H9 (cell line): ENCODE measurements around the gene WFDC5. TPM values are rescaled to one million over a fixed set of nuclear protein-coding genes. Genes with fewer than 3 reads are reported as not detected.

Source experiments
- DNase-seq: peaks from one replicate; pipeline ENCODE4 v3.0.0-alpha.2; 2017
- H2AFZ ChIP-seq: one replicate; pipeline ENCODE4 v1.6.1; 2013; ENCODE audit warnings: mild to moderate bottlenecking, low read length, control low read depth, moderate library complexity
- H2AK5ac ChIP-seq: 2 replicates; pipeline ENCODE4 v1.6.1; 2013; ENCODE audit warnings: low read length, control low read depth, mixed read lengths; ENCODE audit not compliant: insufficient read length
- H2BK120ac ChIP-seq: one replicate; pipeline ENCODE4 v1.6.1; 2013; ENCODE audit warnings: low read depth, mild to moderate bottlenecking, low read length, control low read depth, inconsistent platforms; ENCODE audit not compliant: poor library complexity, severe bottlenecking
- H2BK12ac ChIP-seq: 2 replicates; pipeline ENCODE4 v1.6.1; 2013; ENCODE audit warnings: low read length, control low read depth, mixed read lengths, low read depth; ENCODE audit not compliant: insufficient read length
- H2BK15ac ChIP-seq: 2 replicates; pipeline ENCODE4 v1.6.1; 2013; ENCODE audit warnings: low read depth, low read length, control low read depth
- H2BK20ac ChIP-seq: one replicate; pipeline ENCODE4 v1.6.1; 2013; ENCODE audit warnings: low read depth, mild to moderate bottlenecking, low read length, control low read depth, inconsistent platforms; ENCODE audit not compliant: poor library complexity, severe bottlenecking
- H2BK5ac ChIP-seq: 2 replicates; pipeline ENCODE4 v1.6.1; 2013; ENCODE audit warnings: low read length, control low read depth, mixed read lengths; ENCODE audit not compliant: insufficient read length
- H3K14ac ChIP-seq: 2 replicates; pipeline ENCODE4 v1.6.1; 2013; ENCODE audit warnings: low read length, control low read depth; ENCODE audit not compliant: insufficient read depth
- H3K18ac ChIP-seq: 2 replicates; pipeline ENCODE4 v1.6.1; 2013; ENCODE audit warnings: low read depth, mild to moderate bottlenecking, mixed read lengths, low read length, control low read depth; ENCODE audit not compliant: insufficient read length
- H3K23ac ChIP-seq: 2 replicates; pipeline ENCODE4 v1.6.1; 2013; ENCODE audit warnings: low read length, control low read depth, mixed read lengths, low read depth; ENCODE audit not compliant: insufficient read length
- H3K23me2 ChIP-seq: 2 replicates; pipeline ENCODE4 v1.6.1; 2013; ENCODE audit warnings: low read depth, mild to moderate bottlenecking, mixed read lengths, low read length, control low read depth; ENCODE audit not compliant: insufficient read length, poor library complexity, severe bottlenecking
- H3K27ac ChIP-seq: 2 replicates; pipeline ENCODE4 v1.5.1; 2013; ENCODE audit warnings: low read length, control low read depth, mixed read lengths, low read depth; ENCODE audit not compliant: insufficient read length
- H3K27me3 ChIP-seq: 2 replicates; pipeline ENCODE4 v1.6.1; 2013; ENCODE audit warnings: low read length, control low read depth, inconsistent platforms; ENCODE audit not compliant: insufficient read depth
- H3K4ac ChIP-seq: 2 replicates; pipeline ENCODE4 v1.6.1; 2013; ENCODE audit warnings: low read depth, mild to moderate bottlenecking, control low read depth, inconsistent platforms, low read length, moderate library complexity
- H3K4me1 ChIP-seq: 2 replicates; pipeline ENCODE4 v1.6.1; 2013; ENCODE audit warnings: low read length, control low read depth, inconsistent platforms; ENCODE audit not compliant: insufficient read depth
- H3K4me2 ChIP-seq: 2 replicates; pipeline ENCODE4 v1.6.1; 2013; ENCODE audit warnings: low read length, control low read depth, mixed read lengths; ENCODE audit not compliant: insufficient read length, insufficient read depth
- H3K56ac ChIP-seq: 2 replicates; pipeline ENCODE4 v1.6.1; 2013; ENCODE audit warnings: low read depth, mild to moderate bottlenecking, mixed read lengths, low read length, control low read depth; ENCODE audit not compliant: insufficient read length
- H3K79me1 ChIP-seq: 2 replicates; pipeline ENCODE4 v1.6.1; 2013; ENCODE audit warnings: low read depth, mild to moderate bottlenecking, moderate library complexity, low read length, control low read depth, inconsistent platforms; ENCODE audit not compliant: insufficient read depth, poor library complexity, severe bottlenecking
- H3K79me2 ChIP-seq: 2 replicates; pipeline ENCODE4 v1.6.1; 2013; ENCODE audit warnings: low read length, control low read depth, inconsistent platforms; ENCODE audit not compliant: insufficient read depth
- H3K9ac ChIP-seq: 2 replicates; pipeline ENCODE4 v1.6.1; 2013; ENCODE audit warnings: low read length, control low read depth, mixed read lengths; ENCODE audit not compliant: insufficient read length; ENCODE audit errors: extremely low read depth
- H3K9me3 ChIP-seq: one replicate; pipeline ENCODE4 v1.6.1; 2013; ENCODE audit warnings: low read depth, low read length, inconsistent platforms; ENCODE audit not compliant: control insufficient read depth
- H3T11ph ChIP-seq: one replicate; pipeline ENCODE4 v1.6.1; 2013; ENCODE audit warnings: mild to moderate bottlenecking, low read length, control low read depth, inconsistent platforms
- H4K20me1 ChIP-seq: one replicate; pipeline ENCODE4 v1.6.1; 2013; ENCODE audit not compliant: control insufficient read depth, insufficient read length, insufficient read depth
- H4K5ac ChIP-seq: 2 replicates; pipeline ENCODE4 v1.6.1; 2013; ENCODE audit warnings: low read depth, mild to moderate bottlenecking, mixed read lengths, low read length, control low read depth; ENCODE audit not compliant: insufficient read length
- H4K8ac ChIP-seq: replicated peaks from 2 replicates; pipeline ENCODE4 v1.6.1; 2013; ENCODE audit warnings: low read length, control low read depth, mixed read lengths, low read depth; ENCODE audit not compliant: insufficient read length
- H4K91ac ChIP-seq: 2 replicates; pipeline ENCODE4 v1.6.1; 2013; ENCODE audit warnings: low read depth, mild to moderate bottlenecking, moderate library complexity, mixed read lengths, low read length, control low read depth; ENCODE audit not compliant: insufficient read length
- H3K27ac Mint-ChIP-seq, 3 experiments: 2 replicates in 2 of 3; 3 replicates in 1 of 3; pipeline ENCODE4 v1.8.0; 2020 to 2021; ENCODE audit warnings: mixed read lengths in 3 of 3, mild to moderate bottlenecking in 1 of 3, moderate library complexity in 1 of 3
- H3K27me3 Mint-ChIP-seq: 2 replicates; pipeline ENCODE4 v1.8.0; 2021; ENCODE audit warnings: low read depth, mild to moderate bottlenecking, moderate library complexity, mixed read lengths
- H3K36me3 Mint-ChIP-seq, 3 experiments: 2 replicates in 2 of 3; 3 replicates in 1 of 3; pipeline ENCODE4 v1.8.0; 2020 to 2021; ENCODE audit warnings: low read depth in 3 of 3, mixed read lengths in 3 of 3; ENCODE audit not compliant: insufficient read depth in 1 of 3
- H3K4me1 Mint-ChIP-seq, 2 experiments: 2 replicates each; pipeline ENCODE4 v1.8.0; 2020; ENCODE audit warnings: mixed read lengths in 2 of 2
- H3K4me3 Mint-ChIP-seq, 2 experiments: 2 replicates in 1 of 2; 3 replicates in 1 of 2; pipeline ENCODE4 v1.8.0; 2020 to 2021; ENCODE audit warnings: mild to moderate bottlenecking in 2 of 2, mixed read lengths in 2 of 2, moderate library complexity in 1 of 2
- H3K9me3 Mint-ChIP-seq, 2 experiments: 2 replicates in 1 of 2; 3 replicates in 1 of 2; pipeline ENCODE4 v1.8.0; 2020; ENCODE audit warnings: mild to moderate bottlenecking in 2 of 2, mixed read lengths in 2 of 2, moderate library complexity in 1 of 2
- WGBS: extraction: QIAGEN DNeasy Blood & Tissue Kit; methylation state at CpG from one replicate; pipeline ENCODE4 v1.1.7; 2013; ENCODE audit warnings: missing lambda C conversion rate, low lambda C conversion rate, mixed read lengths; ENCODE audit not compliant: insufficient read length; ENCODE audit errors: extremely low coverage; 5-methylcytosine and 5-hydroxymethylcytosine counted together
- total RNA-seq: library from RNA; stranded (reverse); gene quantifications from 2 replicates; pipeline ENCODE4 v1.2.1, GENCODE V29; 2021
- TF ChIP-seq, protein P1 (sequence below): fragments of 200-600 bp; sonication (generic); conservative IDR thresholded peaks from 3 replicates; pipeline ENCODE4 v1.8.0; 2021; ENCODE audit warnings: antibody characterized with exemption, mild to moderate bottlenecking

Gene WFDC5
- total RNA-seq, 1 experiment from 2014 or later: not detected

DNA sequence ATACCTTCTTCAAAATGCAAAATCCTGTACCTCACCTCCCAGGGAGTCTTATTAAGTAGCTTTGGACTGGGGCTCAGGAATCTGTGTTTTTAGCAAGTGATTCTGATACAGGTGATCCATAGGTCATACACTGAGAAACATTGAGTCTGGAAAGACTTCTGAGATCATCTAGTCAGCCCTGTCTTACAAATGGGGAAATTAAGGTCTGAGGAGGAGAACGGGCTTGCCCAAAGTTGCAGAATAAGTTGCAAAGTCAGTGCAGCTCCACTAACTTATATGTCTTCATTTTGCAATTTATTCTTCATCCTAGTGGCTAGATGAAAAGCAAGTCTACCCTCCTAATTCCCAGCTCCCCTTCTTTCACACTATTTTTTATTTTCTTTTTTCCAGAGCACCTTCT, 42.9 kb downstream of the WFDC5 start:
- WGBS: no CpG with 5 or more reads among the region's 1 CpG
- H3K79me1 ChIP-seq: peaks cover 3% of the 10 kb centered on the region
- no peak overlapping the region for H4K5ac ChIP-seq
- H3K79me2 ChIP-seq: no peaks in the 10 kb centered on the region
- H4K8ac ChIP-seq: no peak overlapping the region
- no peak overlapping the region for H2AK5ac ChIP-seq
- no peak overlapping the region for H2BK5ac ChIP-seq
- no peak overlapping the region for H2AFZ ChIP-seq
- no peak for DNase-seq
- H4K20me1 ChIP-seq: no peaks in the 10 kb centered on the region
- H2BK12ac ChIP-seq: no peak overlapping the region
- Mint-ChIP-seq H3K27ac (no peak overlapping the region), H3K9me3 (no peaks in the 10 kb centered on the region), H3K36me3 (peaks cover 4 to 16% (median 10%) of the 10 kb centered on the region in 3 experiments; a peak in 5 of 7 replicates), H3K4me1 (peaks cover 13 to 14% of the 10 kb centered on the region in 2 experiments), H3K4me3 (no peak overlapping the region), H3K27me3 (no peaks in the 10 kb centered on the region)
- H3K14ac ChIP-seq: no peak overlapping the region
- no peak overlapping the region for H3K23ac ChIP-seq
- H3K56ac ChIP-seq: no peak overlapping the region
- H3K4ac ChIP-seq: no peak overlapping the region
- H3K4me2 ChIP-seq: no peak overlapping the region
- no peak overlapping the region for H3K18ac ChIP-seq
- no peaks in the 10 kb centered on the region for H3K23me2 ChIP-seq
- H2BK20ac ChIP-seq: no peak overlapping the region
- no peak overlapping the region for H3K9ac ChIP-seq
- no peak overlapping the region for H3K27ac ChIP-seq
- H2BK120ac ChIP-seq: no peak overlapping the region
- TF ChIP-seq, protein P1, sequence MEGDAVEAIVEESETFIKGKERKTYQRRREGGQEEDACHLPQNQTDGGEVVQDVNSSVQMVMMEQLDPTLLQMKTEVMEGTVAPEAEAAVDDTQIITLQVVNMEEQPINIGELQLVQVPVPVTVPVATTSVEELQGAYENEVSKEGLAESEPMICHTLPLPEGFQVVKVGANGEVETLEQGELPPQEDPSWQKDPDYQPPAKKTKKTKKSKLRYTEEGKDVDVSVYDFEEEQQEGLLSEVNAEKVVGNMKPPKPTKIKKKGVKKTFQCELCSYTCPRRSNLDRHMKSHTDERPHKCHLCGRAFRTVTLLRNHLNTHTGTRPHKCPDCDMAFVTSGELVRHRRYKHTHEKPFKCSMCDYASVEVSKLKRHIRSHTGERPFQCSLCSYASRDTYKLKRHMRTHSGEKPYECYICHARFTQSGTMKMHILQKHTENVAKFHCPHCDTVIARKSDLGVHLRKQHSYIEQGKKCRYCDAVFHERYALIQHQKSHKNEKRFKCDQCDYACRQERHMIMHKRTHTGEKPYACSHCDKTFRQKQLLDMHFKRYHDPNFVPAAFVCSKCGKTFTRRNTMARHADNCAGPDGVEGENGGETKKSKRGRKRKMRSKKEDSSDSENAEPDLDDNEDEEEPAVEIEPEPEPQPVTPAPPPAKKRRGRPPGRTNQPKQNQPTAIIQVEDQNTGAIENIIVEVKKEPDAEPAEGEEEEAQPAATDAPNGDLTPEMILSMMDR: no peak
- no peak overlapping the region for H3T11ph ChIP-seq
- no peak overlapping the region for H2BK15ac ChIP-seq
- H3K27me3 ChIP-seq: no peaks in the 10 kb centered on the region
- no peaks in the 10 kb centered on the region for H3K9me3 ChIP-seq
- no peak overlapping the region for H4K91ac ChIP-seq
- H3K4me1 ChIP-seq: peaks cover 6% of the 10 kb centered on the region; the same call in 1 of the 2 replicates
